Kidney epithelial cell (primary cell): Measurements from ENCODE around the gene CHCHD10. TPM values are rescaled to one million over a fixed set of nuclear protein-coding genes. Genes with fewer than 3 reads are reported as not detected.

ENCODE experiments used
- DNase-seq: peaks from one replicate; pipeline ENCODE4 v3.0.0-alpha.2; 2010; ENCODE audit warnings: low read depth
- H3K27me3 ChIP-seq: 2 replicates; pipeline ENCODE4 v1.6.0; 2011; ENCODE audit warnings: low read length; ENCODE audit not compliant: control insufficient read depth, insufficient read depth
- H3K36me3 ChIP-seq: 2 replicates; pipeline ENCODE4 v1.5.1; 2011; ENCODE audit warnings: low read length; ENCODE audit not compliant: control insufficient read depth, insufficient read depth
- H3K4me3 ChIP-seq: 2 replicates; pipeline ENCODE4 v1.5.1; 2011; ENCODE audit warnings: low read depth, mild to moderate bottlenecking, control low read depth, low read length
- CTCF ChIP-seq: IDR thresholded peaks from 2 replicates; pipeline ENCODE4 v1.5.1; 2011; ENCODE audit warnings: mild to moderate bottlenecking, moderate library complexity, low read length, control low read depth, inconsistent platforms; ENCODE audit not compliant: insufficient read depth, poor library complexity, severe bottlenecking
- total RNA-seq: library from RNA; depleted of rRNA; stranded (reverse); fragments of >200 nt; gene quantifications from 2 replicates; pipeline ENCODE4 v1.2.3, GENCODE V29; 2015

CHCHD10 gene
- total RNA-seq, 1 donor from 2014 or later: 13.5 TPM

DNA sequence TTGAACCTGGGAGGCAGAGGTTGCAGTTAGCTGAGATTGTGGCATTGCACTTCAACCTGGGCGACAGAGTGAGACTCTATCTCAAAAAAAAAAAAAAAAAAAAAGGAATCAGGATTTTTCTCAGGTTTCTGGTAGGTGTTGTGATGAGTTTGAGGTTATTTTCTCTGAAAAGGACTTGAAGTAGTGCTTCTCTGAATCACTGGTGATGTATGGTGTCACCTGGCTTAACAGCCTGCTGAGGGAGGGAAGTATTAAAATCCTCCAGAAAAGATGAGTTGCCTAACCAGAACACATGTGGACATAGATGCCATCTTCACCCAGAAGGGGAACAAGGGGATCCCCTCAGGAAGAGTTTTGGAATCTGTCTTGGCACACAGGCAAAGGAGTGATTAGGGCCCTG, 39.1 kb upstream of the CHCHD10 start:
- no peak for DNase-seq
- H3K36me3 ChIP-seq: peaks cover 4% of the 10 kb centered on the region
- no peak overlapping the region for H3K4me3 ChIP-seq
- H3K27me3 ChIP-seq: no peaks in the 10 kb centered on the region
- TF ChIP-seq CTCF: no peak

DNA sequence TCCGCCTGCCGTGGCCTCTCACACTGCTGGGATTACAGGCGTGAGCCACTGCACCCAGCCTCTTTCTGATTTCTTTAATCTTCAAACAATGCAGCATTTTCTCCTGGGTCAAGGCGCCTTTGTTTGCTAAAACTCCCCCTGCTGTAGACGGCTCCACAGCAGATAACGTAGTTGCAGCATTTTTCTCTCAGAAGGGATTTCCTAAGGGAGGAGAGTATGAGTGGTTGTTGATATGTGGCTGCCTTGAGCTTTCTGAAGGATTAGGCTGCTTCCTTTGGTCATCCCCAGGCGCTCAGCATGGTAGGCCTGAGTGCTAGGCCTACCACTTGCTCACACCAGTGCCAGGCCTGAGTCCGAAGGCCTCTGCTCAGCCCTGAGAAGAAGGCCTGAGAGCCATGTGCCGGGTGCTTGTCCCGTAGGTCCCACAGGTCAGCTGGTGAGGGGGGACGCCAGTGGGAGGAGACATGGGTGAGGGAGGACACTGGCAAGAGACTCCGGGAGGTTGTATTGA, 37.1 kb upstream of the CHCHD10 start:
- TF ChIP-seq CTCF: no peak
- H3K27me3 ChIP-seq: no peaks in the 10 kb centered on the region
- no peak overlapping the region for H3K4me3 ChIP-seq
- peaks cover 5% of the 10 kb centered on the region for H3K36me3 ChIP-seq
- DNase-seq: no peak

DNA sequence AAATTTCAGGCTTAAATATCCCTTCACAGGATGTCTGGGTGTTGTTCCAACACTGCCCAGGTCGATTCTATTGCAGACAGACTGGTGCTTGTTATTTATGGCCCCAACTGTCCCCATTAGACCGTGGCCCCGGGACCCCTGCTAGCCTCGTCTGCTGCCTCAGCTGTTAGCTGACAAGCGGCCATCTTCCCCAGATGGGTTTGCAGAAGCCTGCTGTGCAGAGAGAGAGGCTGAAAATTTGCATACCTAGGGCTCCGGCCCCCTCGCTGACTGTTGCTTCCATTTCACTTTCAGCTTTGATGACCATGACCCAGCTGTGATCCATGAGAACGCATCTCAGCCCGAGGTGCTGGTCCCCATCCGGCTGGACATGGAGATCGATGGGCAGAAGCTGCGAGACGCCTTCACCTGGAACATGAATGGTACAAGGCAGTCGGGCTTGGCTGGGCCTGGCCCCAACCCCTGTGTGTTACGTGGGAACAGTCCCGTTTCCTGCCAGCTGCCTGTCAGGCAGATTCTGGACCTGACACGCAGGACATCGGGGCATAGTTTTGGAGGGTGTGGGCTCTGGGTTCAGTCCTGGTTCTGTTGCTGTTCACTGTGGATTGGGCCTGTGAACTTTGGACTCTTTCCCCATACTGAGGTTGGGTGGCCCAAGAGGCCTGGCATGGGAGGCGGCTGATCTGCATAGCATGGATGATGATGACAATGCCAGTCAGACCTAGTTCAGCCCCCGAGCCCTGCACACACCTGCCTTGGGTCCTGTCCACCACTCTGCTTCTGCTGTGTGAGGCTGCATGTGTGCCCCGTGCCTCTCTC, 35.4 kb upstream of the CHCHD10 start:
- no peak overlapping the region for H3K4me3 ChIP-seq
- no peak for TF ChIP-seq CTCF
- H3K36me3 ChIP-seq: peaks cover 5% of the 10 kb centered on the region
- H3K27me3 ChIP-seq: no peaks in the 10 kb centered on the region
- no peak for DNase-seq

DNA sequence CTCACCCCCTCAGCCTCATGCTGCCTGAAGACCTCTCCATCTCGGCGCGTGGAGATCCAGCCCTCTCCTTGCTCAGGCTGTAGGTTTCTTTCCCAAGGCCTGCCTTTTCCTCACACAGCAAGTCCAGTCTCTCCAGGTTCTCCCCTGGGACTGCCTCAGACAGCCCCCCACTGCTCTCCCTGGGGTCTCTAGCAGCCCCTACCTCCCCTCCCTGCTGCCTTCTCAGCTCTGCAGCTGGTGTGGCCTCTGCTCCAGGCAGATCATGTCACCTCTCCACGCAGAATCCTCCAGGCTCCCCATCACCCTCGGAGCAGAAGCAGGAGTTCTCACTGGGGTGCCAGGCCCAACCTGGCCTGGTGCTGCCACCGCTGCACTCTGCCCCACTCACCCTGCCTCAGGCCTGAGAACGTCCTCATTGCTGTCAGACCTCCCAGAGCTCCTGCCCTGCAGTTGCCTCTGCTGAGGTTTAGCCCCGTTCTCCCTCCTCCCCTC, 34.2 kb upstream of the CHCHD10 start:
- TF ChIP-seq CTCF: no peak
- peaks cover 5% of the 10 kb centered on the region for H3K36me3 ChIP-seq
- H3K27me3 ChIP-seq: no peaks in the 10 kb centered on the region
- no peak overlapping the region for H3K4me3 ChIP-seq
- DNase-seq: no peak

- no peak for DNase-seq
- Histone ChIP-seq H3K4me3 (no peak overlapping the region), H3K36me3 (peaks cover 6% of the 10 kb centered on the region), H3K27me3 (no peaks in the 10 kb centered on the region)
- no peak for TF ChIP-seq CTCF
Measured at GRCh38 chr22:23801238-23801821, 33.6 kb upstream of the CHCHD10 start.
